Measurements from ENCODE around the gene RD3L.
"Not testable (repeated sequence)": the region's sequence is repeated elsewhere in the genome, so short reads cannot be mapped to it uniquely, and the experiment has no call there.

The RD3L gene

DNA sequence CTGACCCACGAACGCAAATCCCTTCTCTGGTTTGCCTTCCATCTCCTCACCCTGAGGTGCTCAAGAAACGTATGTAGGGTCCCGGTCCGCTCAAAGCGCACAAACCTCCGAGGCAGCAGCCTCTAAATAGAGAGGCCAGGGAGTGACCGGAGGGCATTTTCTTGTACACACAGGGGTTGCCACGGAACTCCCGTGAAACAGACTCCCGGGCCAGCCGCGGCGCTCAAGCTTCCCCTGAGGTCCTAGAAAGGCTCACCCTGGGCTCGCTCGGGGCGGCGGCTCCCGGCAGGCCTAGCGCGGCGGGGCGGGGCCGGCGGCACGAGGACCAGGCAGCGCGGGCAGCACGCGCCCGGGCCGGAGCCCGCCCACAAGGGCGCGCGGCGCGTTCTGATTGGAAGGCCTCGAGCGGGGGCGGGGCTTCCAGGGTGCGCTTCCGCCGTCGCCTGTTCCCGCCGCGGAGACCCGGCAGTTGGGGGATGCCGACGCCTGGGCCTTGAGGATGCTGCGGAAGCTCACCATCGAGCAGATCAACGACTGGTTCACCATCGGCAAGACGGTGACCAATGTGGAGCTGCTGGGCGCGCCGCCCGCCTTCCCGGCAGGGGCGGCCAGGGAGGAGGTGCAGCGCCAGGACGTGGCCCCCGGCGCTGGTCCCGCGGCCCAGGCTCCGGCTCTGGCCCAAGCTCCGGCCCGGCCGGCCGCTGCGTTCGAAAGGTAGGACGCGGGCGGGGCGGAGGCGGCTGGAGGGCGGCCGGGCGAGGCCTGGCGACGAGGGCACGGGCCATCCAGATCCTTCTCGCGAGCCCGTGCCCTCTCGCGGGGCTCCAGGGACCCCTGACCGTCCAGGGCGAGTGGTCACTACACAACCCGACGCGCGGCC is 14.1 kb downstream of the RD3L start, which contains the start of gene TDRD9:
TSS of gene TDRD9 (plus strand) at position 446 of the 880 bp plus-strand sequence. CDS start at position 500, 54 bp downstream.
- no peak within 1 kb of the TSS for H3K27ac ChIP-seq (ENCODE audit: insufficient read depth in 1 of 2, low read depth in 1 of 2, low read length in 2 of 2, poor library complexity in 1 of 2, severe bottlenecking in 2 of 2)
- 86% methylated on average over 57 of the region's 97 CpGs for WGBS (ENCODE audit: insufficient coverage)
- H3K27me3 ChIP-seq (replicated peaks in 2 of 5; ENCODE audit: control insufficient read depth in 4 of 5, insufficient read depth in 5 of 5, low read length in 4 of 5) = no peaks in the 10 kb centered on the region
- H3K4me3 ChIP-seq (ENCODE audit: control insufficient read depth in 1 of 7, extremely low read depth in 1 of 7, insufficient read depth in 4 of 7, low read depth in 2 of 7, low read length in 6 of 7) = no peak within 1 kb of the TSS
- H3K4me1 ChIP-seq (ENCODE audit: control extremely low read depth in 1 of 4, control insufficient read depth in 4 of 4, insufficient read depth in 4 of 4, low read length in 3 of 4) = peaks cover 2 to 52% (median 34%) of the 10 kb centered on the region in 4 experiments
- peaks cover 0 to 9% (median 2%) of the 10 kb centered on the region in 5 experiments for H3K9me3 ChIP-seq (ENCODE audit: control extremely low read depth in 1 of 5, control insufficient read depth in 4 of 5, insufficient read depth in 2 of 5, low read depth in 1 of 5, low read length in 4 of 5)
- no peaks in the 10 kb centered on the region for H3K36me3 ChIP-seq (ENCODE audit: control insufficient read depth in 4 of 4, insufficient read depth in 4 of 4, low read length in 3 of 4)
- no peak for DNase-seq
- CTCF ChIA-PET = no interaction called here
- POLR2A ChIA-PET = no interaction called here

DNA sequence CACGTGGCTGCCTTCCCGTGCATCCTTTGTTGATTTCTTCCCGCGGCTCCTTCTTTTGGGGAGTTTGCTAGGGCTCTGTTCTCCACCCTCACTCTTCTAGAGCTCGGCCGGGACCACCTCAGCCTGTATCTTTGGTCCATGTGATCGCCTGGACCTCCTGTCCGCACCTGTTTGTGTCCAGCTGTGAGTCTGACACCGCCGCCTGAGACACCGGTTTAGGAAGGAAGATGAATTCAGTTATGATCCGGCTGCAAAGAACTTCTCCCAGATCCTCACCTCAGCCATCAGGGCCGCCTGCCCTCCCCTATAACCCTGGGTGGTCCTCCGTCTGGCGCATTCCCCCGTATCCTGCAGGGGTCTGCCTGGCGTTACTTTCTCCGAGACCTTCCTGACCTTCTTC is 14.8 kb downstream of the RD3L start:
- peaks cover 3 to 49% (median 36%) of the 10 kb centered on the region in 4 experiments for H3K4me1 ChIP-seq (ENCODE audit: control extremely low read depth in 1 of 4, control insufficient read depth in 4 of 4, insufficient read depth in 4 of 4, low read length in 3 of 4)
- ChIA-PET POLR2A (no interaction called here), CTCF (interaction anchor here (1.3 to 2.6 kb wide), 3 partner anchors 10 to 24 kb away, joined by 3 to 9 read pairs (median 9); partner anchors contain the start of gene RD3L)
- H3K27ac ChIP-seq (ENCODE audit: insufficient read depth in 1 of 2, low read depth in 1 of 2, low read length in 2 of 2, poor library complexity in 1 of 2, severe bottlenecking in 2 of 2) = no peak overlapping the region
- WGBS (ENCODE audit: insufficient coverage) = 98% methylated on average over 9 of the region's 18 CpGs
- H3K4me3 ChIP-seq (ENCODE audit: control insufficient read depth in 1 of 7, extremely low read depth in 1 of 7, insufficient read depth in 4 of 7, low read depth in 2 of 7, low read length in 6 of 7) = no peak overlapping the region
- H3K36me3 ChIP-seq (ENCODE audit: control insufficient read depth in 4 of 4, insufficient read depth in 4 of 4, low read length in 3 of 4) = no peaks in the 10 kb centered on the region
- H3K27me3 ChIP-seq (replicated peaks in 2 of 5; ENCODE audit: control insufficient read depth in 4 of 5, insufficient read depth in 5 of 5, low read length in 4 of 5) = no peaks in the 10 kb centered on the region
- peaks cover 0 to 9% (median 2%) of the 10 kb centered on the region in 5 experiments for H3K9me3 ChIP-seq (ENCODE audit: control extremely low read depth in 1 of 5, control insufficient read depth in 4 of 5, insufficient read depth in 2 of 5, low read depth in 1 of 5, low read length in 4 of 5)
- DNase-seq = no peak

DNA sequence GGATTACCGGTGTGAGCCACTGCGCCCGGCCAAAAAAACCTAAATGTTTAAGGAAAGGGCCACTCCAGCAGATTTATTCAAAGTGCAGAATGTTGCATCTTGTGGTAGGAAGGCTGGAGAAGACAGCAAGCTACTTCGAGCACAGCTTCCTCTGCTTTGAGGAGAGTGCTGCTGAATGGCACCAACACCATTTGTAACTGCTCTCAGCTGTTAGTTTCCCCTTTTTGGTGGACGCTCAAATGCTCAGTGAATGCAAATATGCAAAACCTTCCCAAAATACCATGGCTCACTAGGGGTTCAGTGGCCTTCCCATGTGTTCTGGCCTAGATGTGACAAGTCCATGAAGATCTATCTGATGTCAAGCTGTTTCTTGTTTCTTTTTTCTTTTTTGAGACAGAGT is 17.0 kb downstream of the RD3L start:
- ChIA-PET POLR2A (interaction anchor here (0.6 kb wide), 1 partner anchor 100 kb away, joined by 4 read pairs; no protein-coding TSS in a partner anchor), CTCF (interaction anchor here (1.2 to 2.6 kb wide), 4 partner anchors 11 to 38 kb away, joined by 3 to 9 read pairs (median 4); partner anchors contain the start of gene RD3L)
- no peak overlapping the region for H3K4me3 ChIP-seq (ENCODE audit: control insufficient read depth in 1 of 7, extremely low read depth in 1 of 7, insufficient read depth in 4 of 7, low read depth in 2 of 7, low read length in 6 of 7)
- peaks cover 3 to 45% (median 31%) of the 10 kb centered on the region in 4 experiments for H3K4me1 ChIP-seq (ENCODE audit: control extremely low read depth in 1 of 4, control insufficient read depth in 4 of 4, insufficient read depth in 4 of 4, low read length in 3 of 4)
- no peaks in the 10 kb centered on the region for H3K36me3 ChIP-seq (ENCODE audit: control insufficient read depth in 4 of 4, insufficient read depth in 4 of 4, low read length in 3 of 4)
- H3K9me3 ChIP-seq (ENCODE audit: control extremely low read depth in 1 of 5, control insufficient read depth in 4 of 5, insufficient read depth in 2 of 5, low read depth in 1 of 5, low read length in 4 of 5) = peaks cover 0 to 9% (median 2%) of the 10 kb centered on the region in 5 experiments
- DNase-seq = peak; percentile 7 to 58 (median 43)
- WGBS (ENCODE audit: insufficient coverage) = 53% methylated on average over 5 of the region's 5 CpGs
- H3K27me3 ChIP-seq (replicated peaks in 2 of 5; ENCODE audit: control insufficient read depth in 4 of 5, insufficient read depth in 5 of 5, low read length in 4 of 5) = no peaks in the 10 kb centered on the region
- no peak overlapping the region for H3K27ac ChIP-seq (ENCODE audit: insufficient read depth in 1 of 2, low read depth in 1 of 2, low read length in 2 of 2, poor library complexity in 1 of 2, severe bottlenecking in 2 of 2)

DNA sequence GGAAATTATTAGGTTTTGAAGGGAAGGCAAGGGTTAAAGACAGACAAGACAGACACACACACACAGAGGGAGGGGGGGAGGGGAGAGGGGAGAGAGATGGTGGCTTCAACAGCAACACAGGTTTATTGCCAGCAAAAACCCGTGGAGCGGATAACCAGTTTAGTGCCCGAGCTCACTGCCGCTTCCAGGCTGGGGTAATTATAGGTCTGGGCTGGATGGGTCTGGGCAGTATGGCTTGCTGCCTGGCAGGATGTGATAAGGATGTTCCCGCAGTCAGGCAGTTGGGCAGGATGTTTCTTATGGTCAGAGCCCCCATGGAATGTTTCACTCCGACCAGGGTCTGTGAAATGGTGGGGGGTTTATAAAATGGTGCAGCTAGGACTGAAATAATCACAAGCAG is 18.5 kb downstream of the RD3L start:
- Histone ChIP-seq H3K4me3 (ENCODE audit: control insufficient read depth in 1 of 7, extremely low read depth in 1 of 7, insufficient read depth in 4 of 7, low read depth in 2 of 7, low read length in 6 of 7) (peak overlapping the region in 4 of 7 experiments; percentile 19 to 49 (median 42)), H3K27ac (ENCODE audit: insufficient read depth in 1 of 2, low read depth in 1 of 2, low read length in 2 of 2, poor library complexity in 1 of 2, severe bottlenecking in 2 of 2) (peak overlapping the region; percentile 72 to 83), H3K9me3 (ENCODE audit: control extremely low read depth in 1 of 5, control insufficient read depth in 4 of 5, insufficient read depth in 2 of 5, low read depth in 1 of 5, low read length in 4 of 5) (peaks cover 0 to 9% (median 2%) of the 10 kb centered on the region in 5 experiments), H3K36me3 (ENCODE audit: control insufficient read depth in 4 of 4, insufficient read depth in 4 of 4, low read length in 3 of 4) (no peaks in the 10 kb centered on the region), H3K27me3 (replicated peaks in 2 of 5; ENCODE audit: control insufficient read depth in 4 of 5, insufficient read depth in 5 of 5, low read length in 4 of 5) (no peaks in the 10 kb centered on the region), H3K4me1 (ENCODE audit: control extremely low read depth in 1 of 4, control insufficient read depth in 4 of 4, insufficient read depth in 4 of 4, low read length in 3 of 4) (peaks cover 3 to 50% (median 29%) of the 10 kb centered on the region in 4 experiments)
- ChIA-PET POLR2A (interaction anchor here (0.7 kb wide), 2 partner anchors 11 to 22 kb away, joined by 3 to 5 read pairs; no protein-coding TSS in a partner anchor), CTCF (interaction anchor here (1.7 to 2.1 kb wide), 2 partner anchors 18 to 21 kb away, joined by 4 to 8 read pairs; partner anchors contain the start of gene RD3L)
- peak; percentile 80 to 96 (median 92) for DNase-seq
- no CpG with 5 or more reads among the region's 6 CpGs for WGBS (ENCODE audit: insufficient coverage)

DNA sequence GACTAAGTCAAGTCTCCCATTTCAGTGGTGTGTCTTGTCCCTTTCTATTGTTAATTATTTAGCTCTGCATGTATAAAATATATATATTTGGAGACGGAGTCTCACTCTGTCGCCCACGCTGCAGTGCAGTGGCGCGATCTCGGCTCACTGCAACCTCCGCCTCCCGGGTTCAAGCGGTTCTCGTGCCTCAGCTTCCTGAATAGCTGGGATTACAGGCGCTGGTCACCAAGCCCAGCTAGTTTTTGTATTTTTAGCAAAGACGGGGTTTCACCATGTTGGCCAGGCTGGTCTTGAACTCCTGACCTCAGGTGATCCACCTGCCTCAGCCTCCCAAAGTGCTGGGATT is 20.5 kb downstream of the RD3L start:
- Histone ChIP-seq H3K4me3 (ENCODE audit: control insufficient read depth in 1 of 7, extremely low read depth in 1 of 7, insufficient read depth in 4 of 7, low read depth in 2 of 7, low read length in 6 of 7) (peak overlapping the region in 6 of 7 experiments; percentile 44 to 96 (median 84)), H3K36me3 (ENCODE audit: control insufficient read depth in 4 of 4, insufficient read depth in 4 of 4, low read length in 3 of 4) (peaks cover 0 to 13% (median 7%) of the 10 kb centered on the region in 4 experiments), H3K4me1 (ENCODE audit: control extremely low read depth in 1 of 4, control insufficient read depth in 4 of 4, insufficient read depth in 4 of 4, low read length in 3 of 4) (peaks cover 3 to 50% (median 29%) of the 10 kb centered on the region in 4 experiments)
- H3K27me3 ChIP-seq (replicated peaks in 2 of 5; ENCODE audit: control insufficient read depth in 4 of 5, insufficient read depth in 5 of 5, low read length in 4 of 5); POLR2A ChIA-PET; H3K9me3 ChIP-seq (ENCODE audit: control extremely low read depth in 1 of 5, control insufficient read depth in 4 of 5, insufficient read depth in 2 of 5, low read depth in 1 of 5, low read length in 4 of 5); DNase-seq; H3K27ac ChIP-seq (ENCODE audit: insufficient read depth in 1 of 2, low read depth in 1 of 2, low read length in 2 of 2, poor library complexity in 1 of 2, severe bottlenecking in 2 of 2): not testable (repeated sequence)
- CTCF ChIA-PET = interaction anchor here (0.6 to 4.6 kb wide), 5 partner anchors 12 to 78 kb away, joined by 3 to 19 read pairs (median 5); no protein-coding TSS in a partner anchor
- WGBS (ENCODE audit: insufficient coverage) = 79% methylated on average over 11 of the region's 12 CpGs

DNA sequence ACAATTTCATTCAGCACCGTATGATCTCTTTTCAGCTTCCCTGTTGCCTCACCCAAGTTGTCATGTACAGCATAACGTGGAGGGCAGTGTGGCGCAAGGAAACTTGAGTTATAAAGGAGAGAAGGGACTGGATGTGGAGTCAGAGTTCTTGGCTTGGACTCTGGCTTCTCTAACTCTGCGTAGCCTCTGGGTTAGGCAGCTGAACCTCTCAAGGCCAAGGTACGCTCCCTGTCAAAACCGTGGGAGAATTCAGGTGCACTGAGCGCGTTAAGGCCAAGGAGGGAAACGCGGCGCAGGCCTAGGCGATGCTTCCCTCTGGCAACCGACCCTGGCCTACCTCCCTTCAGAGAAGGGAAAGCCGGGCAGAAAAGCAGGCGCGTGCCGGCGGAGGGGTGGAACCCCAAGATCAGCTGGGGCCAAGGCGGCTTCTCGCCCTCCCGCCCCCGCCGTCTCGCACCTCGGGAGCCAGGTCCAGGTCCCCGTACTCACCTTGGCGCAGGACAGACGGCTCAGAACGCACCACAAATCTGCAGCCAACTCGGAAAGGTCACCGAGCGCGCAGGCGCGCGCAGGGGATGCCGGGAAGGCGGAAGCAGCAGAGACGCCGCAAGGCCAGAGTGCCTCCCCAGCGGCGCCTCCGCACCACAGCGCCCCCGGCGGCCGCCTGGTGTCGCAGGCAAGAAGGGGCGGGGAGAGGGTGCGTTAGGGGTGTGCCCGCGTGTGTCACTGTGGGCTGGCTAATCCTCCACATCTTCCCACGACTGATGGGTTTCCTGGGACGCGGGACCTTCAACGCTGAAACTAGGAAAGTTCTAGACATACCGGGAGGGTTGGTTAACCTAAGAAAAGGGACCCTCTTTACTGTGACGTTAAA is 21.1 kb downstream of the RD3L start:
- POLR2A ChIA-PET = interaction anchor here (0.7 kb wide), 1 partner anchor 21 kb away, joined by 3 read pairs; the partner anchor contains the start of gene RD3L
- H3K27me3 ChIP-seq (replicated peaks in 2 of 5; ENCODE audit: control insufficient read depth in 4 of 5, insufficient read depth in 5 of 5, low read length in 4 of 5) = no peaks in the 10 kb centered on the region
- DNase-seq = peak; percentile 91 to 95 (median 94)
- peaks cover 3 to 50% (median 29%) of the 10 kb centered on the region in 4 experiments for H3K4me1 ChIP-seq (ENCODE audit: control extremely low read depth in 1 of 4, control insufficient read depth in 4 of 4, insufficient read depth in 4 of 4, low read length in 3 of 4)
- peaks cover 0 to 16% (median 11%) of the 10 kb centered on the region in 4 experiments for H3K36me3 ChIP-seq (ENCODE audit: control insufficient read depth in 4 of 4, insufficient read depth in 4 of 4, low read length in 3 of 4)
- H3K27ac ChIP-seq (ENCODE audit: insufficient read depth in 1 of 2, low read depth in 1 of 2, low read length in 2 of 2, poor library complexity in 1 of 2, severe bottlenecking in 2 of 2) = peak overlapping the region; percentile 84 to 91
- WGBS (ENCODE audit: insufficient coverage) = under 1% methylated on average over 47 of the region's 58 CpGs
- CTCF ChIA-PET = interaction anchor here (0.6 to 4.6 kb wide), 11 partner anchors 11 to 743 kb away, joined by 3 to 19 read pairs (median 4); no protein-coding TSS in a partner anchor
- peak overlapping the region; percentile 78 to 96 (median 85) for H3K4me3 ChIP-seq (ENCODE audit: control insufficient read depth in 1 of 7, extremely low read depth in 1 of 7, insufficient read depth in 4 of 7, low read depth in 2 of 7, low read length in 6 of 7)
- no peaks in the 10 kb centered on the region for H3K9me3 ChIP-seq (ENCODE audit: control extremely low read depth in 1 of 5, control insufficient read depth in 4 of 5, insufficient read depth in 2 of 5, low read depth in 1 of 5, low read length in 4 of 5)
